GM12872 (cell line): ENCODE results near the gene SH3TC1.

Experiments used
- TF ChIP-seq, protein P1 (sequence below): IDR thresholded peaks from 3 replicates; pipeline ENCODE4 v1.5.1; 2011; ENCODE audit warnings: low read depth, mild to moderate bottlenecking, low read length, moderate library complexity; ENCODE audit not compliant: insufficient read depth

SH3TC1 gene

DNA sequence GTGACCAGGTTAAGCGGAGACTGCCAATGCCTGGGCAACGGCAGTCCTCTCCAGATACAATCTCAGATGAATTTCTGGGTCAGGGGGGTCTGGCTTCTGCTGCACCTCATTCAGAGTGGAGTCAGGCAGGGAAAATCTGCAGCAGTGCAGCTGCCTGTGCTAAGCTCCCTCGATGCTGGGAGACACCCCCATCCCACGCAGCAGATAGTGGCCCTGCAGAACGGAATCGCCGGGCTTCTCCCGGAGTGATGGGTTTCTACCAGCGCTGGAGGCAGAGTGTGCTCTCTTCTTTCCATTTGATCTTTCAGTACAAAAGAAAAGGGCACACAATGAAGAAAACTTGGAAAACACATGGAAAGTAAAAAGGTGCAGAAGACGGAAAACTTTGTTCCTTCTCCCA, 45.6 kb upstream of the SH3TC1 start:
- TF ChIP-seq, protein P1, sequence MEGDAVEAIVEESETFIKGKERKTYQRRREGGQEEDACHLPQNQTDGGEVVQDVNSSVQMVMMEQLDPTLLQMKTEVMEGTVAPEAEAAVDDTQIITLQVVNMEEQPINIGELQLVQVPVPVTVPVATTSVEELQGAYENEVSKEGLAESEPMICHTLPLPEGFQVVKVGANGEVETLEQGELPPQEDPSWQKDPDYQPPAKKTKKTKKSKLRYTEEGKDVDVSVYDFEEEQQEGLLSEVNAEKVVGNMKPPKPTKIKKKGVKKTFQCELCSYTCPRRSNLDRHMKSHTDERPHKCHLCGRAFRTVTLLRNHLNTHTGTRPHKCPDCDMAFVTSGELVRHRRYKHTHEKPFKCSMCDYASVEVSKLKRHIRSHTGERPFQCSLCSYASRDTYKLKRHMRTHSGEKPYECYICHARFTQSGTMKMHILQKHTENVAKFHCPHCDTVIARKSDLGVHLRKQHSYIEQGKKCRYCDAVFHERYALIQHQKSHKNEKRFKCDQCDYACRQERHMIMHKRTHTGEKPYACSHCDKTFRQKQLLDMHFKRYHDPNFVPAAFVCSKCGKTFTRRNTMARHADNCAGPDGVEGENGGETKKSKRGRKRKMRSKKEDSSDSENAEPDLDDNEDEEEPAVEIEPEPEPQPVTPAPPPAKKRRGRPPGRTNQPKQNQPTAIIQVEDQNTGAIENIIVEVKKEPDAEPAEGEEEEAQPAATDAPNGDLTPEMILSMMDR, result no peak

DNA sequence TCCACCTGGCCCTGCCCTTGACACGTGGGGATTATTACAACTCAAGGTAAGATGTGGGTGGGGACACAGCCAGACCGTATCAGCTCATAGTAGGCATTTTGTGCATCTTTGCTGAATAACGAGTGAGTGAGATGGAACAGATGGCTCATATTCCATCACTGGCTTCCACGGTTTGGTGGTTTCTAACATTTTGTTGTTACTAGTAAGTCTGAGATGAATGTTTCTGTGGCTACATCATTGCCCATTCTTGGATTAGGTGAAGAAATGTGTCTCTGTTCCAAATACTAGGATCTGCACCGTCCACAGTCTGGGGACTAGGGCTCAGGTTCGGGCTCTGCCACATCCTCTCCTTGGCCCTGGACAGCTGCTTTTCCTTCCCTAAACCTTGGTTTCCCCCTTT, 44.0 kb upstream of the SH3TC1 start:
- TF ChIP-seq, protein P1, result no peak

DNA sequence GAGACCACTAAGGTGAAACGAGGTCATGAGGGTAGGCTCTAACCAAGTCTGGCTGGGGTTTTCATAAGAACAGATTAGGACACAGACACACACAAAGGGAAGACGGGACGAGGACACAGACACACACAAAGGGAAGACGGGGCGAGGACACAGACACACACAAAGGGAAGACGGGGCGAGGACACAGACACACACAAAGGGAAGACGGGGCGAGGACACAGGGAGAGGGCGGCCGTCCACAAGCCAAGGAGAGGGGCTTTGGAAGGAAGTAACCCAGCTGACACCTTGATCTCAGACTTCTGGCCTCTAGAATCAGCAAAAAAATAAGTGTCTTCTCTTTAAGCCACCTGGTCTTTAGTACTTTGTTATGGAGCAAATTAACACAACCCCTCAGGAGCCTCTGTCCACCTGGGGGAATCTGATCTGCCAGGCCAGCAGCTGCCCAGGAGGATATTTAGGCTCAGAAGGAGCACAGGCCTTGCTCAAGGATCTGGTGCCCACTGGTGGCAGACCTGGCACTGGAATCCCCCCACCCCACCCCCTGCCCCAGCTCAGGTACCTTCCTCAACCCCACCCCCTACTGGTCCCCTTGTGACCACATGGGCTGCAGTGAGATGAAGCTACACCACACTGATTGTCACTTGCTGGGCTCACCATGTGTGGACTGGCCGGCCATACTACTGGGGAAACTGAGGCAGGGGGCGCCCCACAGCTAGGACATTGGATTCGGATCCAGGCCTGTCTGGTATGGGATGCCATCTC, 43.2 kb upstream of the SH3TC1 start:
- TF ChIP-seq, protein P1, result no peak

DNA sequence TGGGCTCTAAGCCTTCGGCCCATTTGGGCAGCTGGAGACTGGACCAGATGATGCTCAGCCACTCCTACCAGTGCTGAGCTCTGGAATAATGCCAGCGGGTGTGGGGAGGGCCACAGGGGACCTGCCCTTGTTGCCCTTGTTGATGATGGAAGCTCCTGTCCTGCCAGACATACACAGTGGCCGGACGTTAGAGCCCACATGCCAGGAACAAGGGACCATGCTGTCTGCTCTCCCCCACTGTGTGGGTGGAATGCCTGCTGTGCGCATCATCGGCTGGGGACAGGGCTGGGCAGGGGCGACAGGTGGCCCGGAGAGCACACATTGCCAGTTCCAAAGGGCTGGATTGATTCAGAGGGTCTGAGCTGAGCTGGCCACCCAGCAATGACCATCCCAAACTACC, 42.5 kb upstream of the SH3TC1 start:
- TF ChIP-seq, protein P1, result no peak

DNA sequence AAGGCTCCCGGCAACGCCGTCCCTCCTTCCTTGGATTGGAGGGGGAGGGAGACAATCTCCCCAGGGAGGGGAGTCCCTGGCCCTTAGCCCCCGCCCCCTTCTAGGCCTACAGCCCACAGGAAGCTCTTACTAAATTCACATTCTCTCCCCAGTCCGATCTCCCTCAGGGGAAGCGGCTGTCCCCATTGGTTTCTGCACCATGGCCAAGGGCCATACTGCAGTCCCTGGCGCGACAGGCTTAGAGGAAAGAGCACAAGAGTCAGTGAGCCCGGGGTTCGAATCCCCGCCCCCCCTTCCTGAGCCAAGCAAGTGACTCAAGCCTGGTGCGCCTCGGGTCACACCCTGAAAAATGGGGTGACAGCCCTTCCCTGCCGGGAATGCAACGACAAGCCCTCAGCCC, 41.6 kb upstream of the SH3TC1 start:
- TF ChIP-seq, protein P1, result no peak

DNA sequence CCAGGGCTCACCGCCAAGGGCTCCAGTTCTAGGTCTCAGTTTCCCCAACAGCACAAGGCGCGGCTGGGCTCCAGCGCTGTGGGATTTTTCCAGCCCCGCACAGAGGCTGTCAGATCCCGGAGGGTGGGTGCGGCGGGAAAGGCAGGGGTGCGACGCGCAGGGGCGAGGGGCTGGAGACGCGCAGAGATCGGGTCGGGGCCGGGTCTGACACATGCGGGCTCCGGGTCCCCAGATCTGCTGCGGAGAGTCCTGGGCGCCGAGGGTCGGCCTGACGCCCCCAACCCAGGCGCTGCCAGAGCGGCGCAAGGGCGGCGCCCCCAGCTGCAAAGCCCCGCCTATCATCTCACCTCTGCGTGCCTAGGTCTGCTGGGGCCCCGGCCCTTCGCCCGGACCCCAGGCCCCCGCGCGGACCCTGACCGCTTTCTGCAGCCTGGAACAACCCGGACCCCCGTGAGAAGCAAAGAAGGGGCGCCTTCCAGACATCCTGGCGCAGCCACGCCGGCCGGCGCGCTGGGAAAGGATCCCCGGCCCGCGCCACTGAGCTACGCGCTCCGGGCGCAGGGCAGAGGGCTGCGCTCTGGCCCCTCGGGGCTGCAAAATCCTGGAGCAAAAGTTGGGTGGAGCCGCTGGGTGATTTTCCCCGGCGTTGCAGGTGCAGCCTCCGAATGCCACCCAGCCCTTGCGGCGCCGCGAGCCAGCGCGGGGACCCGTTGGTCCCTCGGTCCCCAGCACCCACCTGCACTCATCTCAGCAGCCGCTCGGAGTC, 41.0 kb upstream of the SH3TC1 start:
- TF ChIP-seq, protein P1, result no peak

DNA sequence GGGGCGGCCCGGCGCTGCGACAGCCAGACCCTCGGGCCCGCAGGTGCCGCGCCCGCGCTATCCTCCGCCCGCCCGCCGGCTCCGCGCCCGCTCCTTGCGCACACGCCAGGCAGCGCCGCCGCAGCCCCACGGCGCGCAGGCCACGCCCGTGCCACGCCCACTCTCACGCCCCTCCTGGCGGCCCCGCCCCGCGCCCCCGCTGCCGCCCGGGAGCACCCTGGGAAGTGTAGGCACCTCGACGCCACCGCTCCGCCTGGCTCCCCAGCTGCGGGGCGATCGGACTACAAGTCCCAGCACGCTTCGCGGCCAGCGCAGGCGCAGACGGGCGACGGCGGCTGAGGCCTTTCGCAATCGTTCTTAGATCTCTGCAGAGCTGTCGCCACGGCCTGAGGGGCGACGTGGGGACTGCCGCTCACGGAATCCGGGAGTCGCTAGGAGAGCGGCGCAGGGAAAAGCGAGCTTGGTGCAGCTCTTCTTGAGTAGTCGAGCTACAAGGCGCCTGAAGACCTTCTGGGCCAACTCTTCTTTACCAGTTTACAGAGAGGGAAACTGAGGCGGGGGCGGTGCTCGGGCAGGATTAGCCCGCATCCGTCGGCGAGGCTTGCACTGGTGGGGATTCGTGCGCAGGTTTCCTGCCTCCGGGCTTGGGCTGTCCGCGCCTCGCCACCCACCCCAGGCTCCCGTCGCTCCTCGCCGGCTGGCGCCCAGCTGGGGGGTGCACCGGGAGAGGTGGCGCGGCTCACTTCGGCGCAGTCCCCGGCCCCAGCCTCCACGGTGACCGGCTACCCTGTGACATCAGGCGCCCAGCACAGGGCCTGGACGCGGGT, 40.2 kb upstream of the SH3TC1 start, which contains the start of gene ABLIM2:
ABLIM2 (minus strand) TSS at position 104 of the 827 bp plus-strand sequence. CDS start 124 bp downstream, outside the sequence.
- TF ChIP-seq, protein P1, result no peak
